NCI-H2081 (cell line): ENCODE results near the gene ADARB2.

Experiments
- DNase-seq, 2 experiments: peaks; one replicate each; lab custom pipeline; 2025; lab: John Stamatoyannopoulos, UW

The ADARB2 gene

GRCh38 chr10:1395481-1396296 is 341.6 kb downstream of the ADARB2 start:
- no peak for DNase-seq

- DNase-seq, result no peak
Measured at GRCh38 chr10:1395025-1395480, 342.3 kb downstream of the ADARB2 start.

- DNase-seq, result no peak
Measured at GRCh38 chr10:1394155-1394912, 343.0 kb downstream of the ADARB2 start.

- no peak for DNase-seq
Measured at GRCh38 chr10:1393481-1393880, 343.8 kb downstream of the ADARB2 start.

GRCh38 chr10:1392127-1392526 is 345.2 kb downstream of the ADARB2 start:
- DNase-seq, result no peak

- no peak for DNase-seq
Measured at GRCh38 chr10:1390200-1390599, 347.1 kb downstream of the ADARB2 start.

- no peak for DNase-seq
Measured at GRCh38 chr10:1384026-1384425, 353.3 kb downstream of the ADARB2 start.

- no peak for DNase-seq
Measured at GRCh38 chr10:1382711-1383110, 354.6 kb downstream of the ADARB2 start.

GRCh38 chr10:1381339-1381738 is 356.0 kb downstream of the ADARB2 start:
- DNase-seq, result no peak

GRCh38 chr10:1380088-1380671 is 357.1 kb downstream of the ADARB2 start:
- DNase-seq, result no peak

GRCh38 chr10:1379601-1380000 is 357.7 kb downstream of the ADARB2 start:
- no peak for DNase-seq

GRCh38 chr10:1378473-1378872 is 358.9 kb downstream of the ADARB2 start:
- no peak for DNase-seq

- no peak for DNase-seq
Measured at GRCh38 chr10:1377740-1378397, 359.5 kb downstream of the ADARB2 start.

GRCh38 chr10:1377231-1377630 is 360.1 kb downstream of the ADARB2 start:
- DNase-seq, result no peak

GRCh38 chr10:1376384-1376945 is 360.9 kb downstream of the ADARB2 start:
- DNase-seq, result no peak

- DNase-seq, result no peak
Measured at GRCh38 chr10:1375346-1376170, 361.8 kb downstream of the ADARB2 start.

- DNase-seq, result no peak
Measured at GRCh38 chr10:1374511-1375345, 362.6 kb downstream of the ADARB2 start.

GRCh38 chr10:1373287-1373686 is 364.0 kb downstream of the ADARB2 start:
- no peak for DNase-seq

GRCh38 chr10:1372212-1372611 is 365.1 kb downstream of the ADARB2 start:
- no peak for DNase-seq

- DNase-seq, result no peak
Measured at GRCh38 chr10:1370298-1370697, 367.0 kb downstream of the ADARB2 start.
